NCI-H526 treated with DMSO at 0.1 percent for 48 hours (cell line): ENCODE measurements around the gene SH3BP2.

ENCODE experiments used
- DNase-seq: peaks from one replicate; lab custom pipeline; 2025; lab: John Stamatoyannopoulos, UW

The SH3BP2 gene

DNA sequence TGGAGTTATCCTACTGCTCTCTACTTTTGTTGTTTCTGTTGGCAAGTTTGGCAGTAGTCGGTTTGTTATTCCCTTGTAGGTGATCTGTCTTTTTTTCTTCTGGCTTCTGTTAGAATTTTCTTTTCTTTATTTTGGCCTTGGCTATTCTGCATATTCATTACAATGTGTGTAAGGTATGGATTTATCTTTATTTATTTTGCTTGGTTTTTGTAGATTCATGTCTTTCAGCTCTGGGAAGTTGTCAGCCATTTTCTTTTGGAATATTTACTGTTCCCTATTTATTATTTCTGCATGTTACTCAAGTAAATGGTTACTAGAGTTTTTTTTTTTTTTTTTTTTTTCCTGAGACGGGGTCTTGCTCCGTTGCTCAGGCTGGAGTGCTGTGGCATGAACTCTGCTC lies 63.4 kb downstream of the SH3BP2 start:
- no peak for DNase-seq

DNA sequence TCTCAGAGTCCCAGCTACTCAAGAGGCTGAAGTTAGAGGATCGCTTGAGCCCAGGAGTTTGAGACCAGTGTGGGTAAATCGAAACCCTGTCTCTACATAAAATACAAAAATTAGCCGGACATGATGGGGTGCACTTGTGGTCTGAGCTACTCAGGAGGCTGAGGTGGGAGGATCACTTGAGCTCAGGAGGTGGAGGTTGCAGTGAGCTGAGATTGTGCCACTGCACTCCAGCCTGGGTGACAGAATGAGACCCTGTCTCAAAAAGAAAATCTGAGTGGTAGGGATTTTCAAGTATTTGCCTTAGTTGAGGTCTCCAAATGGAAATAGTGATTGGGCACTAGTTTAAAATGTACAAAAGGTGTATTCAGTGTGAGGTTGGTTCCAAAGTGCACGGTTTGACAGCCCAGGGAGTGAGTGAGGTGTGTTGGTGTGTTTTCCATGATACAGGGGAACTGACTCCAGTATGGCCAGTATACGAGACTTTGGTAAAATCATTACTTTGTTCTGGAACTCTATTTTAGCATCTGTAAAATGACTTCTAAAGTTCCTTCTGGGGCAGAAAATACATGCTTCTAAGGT lies 64.6 kb downstream of the SH3BP2 start:
- no peak for DNase-seq

DNA sequence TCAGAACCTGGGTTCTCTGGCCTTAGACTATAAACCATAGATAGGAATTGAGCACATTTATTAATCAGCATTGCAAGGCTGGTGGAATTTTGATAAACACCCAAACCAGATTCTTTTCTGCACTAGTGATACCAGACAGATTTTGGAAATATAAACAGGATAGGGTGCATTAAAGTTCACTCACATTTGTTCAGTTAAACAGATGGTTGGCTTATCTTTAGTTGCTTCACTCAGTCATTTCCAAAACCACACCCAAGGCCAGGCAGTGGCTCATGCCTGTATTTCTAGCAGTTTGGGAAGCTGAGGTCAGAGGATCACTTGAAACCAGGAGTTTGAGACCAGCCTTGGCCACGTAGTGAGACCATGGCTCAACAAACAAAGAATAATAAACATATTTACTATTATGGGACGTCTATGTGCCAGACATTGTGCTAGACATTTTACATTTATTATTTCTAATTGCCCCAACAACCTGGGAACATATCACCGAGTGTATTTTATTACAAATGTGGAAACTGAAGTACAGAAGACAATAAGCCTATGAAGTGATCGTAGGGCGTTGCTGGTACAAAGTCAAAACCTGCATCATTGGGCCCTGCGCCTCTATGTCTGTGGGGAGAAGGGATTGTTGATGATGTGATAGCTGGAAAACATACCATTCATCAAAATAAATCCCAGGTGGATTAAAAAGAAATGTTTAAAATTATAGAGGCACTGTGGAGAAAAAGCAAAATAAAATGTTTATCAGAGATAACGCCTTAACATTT lies 65.7 kb downstream of the SH3BP2 start:
- DNase-seq = no peak

DNA sequence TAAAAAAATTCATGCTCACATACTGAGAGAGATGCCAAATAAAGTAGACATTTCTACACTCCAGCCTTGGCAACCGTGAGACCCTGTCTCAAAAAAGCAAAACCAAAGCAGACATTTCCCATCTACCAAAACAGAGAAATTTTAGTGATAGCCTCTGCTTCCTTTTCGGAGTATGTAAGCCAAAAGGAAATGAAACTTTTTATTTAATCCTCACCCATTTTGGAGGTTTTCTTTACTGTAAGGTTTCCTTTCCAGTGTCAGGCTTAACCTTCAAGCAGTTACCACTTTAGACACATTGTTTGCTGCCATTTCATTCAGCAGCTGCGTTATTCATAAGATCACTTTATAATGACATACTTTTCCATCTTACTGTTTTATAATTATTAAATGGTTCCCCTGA lies 66.6 kb downstream of the SH3BP2 start:
- DNase-seq = no peak

DNA sequence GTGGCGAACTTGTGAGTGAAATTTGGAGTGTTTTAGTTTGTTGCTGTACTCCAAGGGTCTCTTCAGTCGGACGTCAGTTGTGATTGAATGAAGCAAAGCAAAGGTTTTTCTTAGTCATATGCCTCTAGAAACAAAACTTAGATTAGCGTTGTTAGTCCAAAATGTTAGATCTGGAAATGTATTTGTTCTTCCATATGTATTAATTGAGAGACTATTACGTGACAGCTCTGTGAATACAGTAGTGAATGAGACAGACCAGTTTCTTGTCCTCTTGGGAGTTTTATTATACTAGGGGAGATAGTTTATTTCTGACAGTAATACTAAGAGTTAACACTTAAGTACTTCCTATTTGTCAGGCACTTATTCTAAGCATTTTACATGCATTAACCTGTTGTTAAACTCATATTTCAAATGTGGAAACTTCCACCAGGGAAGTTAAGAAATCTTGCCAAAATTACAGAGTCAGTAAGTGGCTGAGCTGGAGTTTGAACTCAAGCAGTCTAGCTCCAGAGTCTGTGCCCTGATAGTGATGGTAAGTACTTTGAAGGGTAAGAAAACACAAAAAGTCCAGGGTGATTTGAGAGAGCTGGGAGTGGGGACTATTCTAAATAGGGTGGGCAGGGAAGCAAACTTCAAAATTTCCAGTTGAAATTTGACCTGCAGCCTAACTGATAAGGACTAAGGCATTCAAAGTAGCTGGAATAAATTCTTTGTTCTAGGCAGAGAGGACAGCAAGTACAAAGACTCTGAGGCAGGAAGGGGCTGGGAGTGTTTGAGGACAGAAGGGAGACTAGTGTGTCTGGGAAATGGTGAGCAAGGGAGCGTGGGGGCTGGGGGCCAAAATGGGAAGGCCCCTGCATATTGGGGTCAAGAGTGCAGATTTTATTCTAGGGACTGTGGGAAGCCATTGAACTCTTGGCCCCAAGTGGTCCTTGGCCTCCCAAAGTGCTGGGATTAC lies 67.8 kb downstream of the SH3BP2 start:
- peak; percentile 59 for DNase-seq

DNA sequence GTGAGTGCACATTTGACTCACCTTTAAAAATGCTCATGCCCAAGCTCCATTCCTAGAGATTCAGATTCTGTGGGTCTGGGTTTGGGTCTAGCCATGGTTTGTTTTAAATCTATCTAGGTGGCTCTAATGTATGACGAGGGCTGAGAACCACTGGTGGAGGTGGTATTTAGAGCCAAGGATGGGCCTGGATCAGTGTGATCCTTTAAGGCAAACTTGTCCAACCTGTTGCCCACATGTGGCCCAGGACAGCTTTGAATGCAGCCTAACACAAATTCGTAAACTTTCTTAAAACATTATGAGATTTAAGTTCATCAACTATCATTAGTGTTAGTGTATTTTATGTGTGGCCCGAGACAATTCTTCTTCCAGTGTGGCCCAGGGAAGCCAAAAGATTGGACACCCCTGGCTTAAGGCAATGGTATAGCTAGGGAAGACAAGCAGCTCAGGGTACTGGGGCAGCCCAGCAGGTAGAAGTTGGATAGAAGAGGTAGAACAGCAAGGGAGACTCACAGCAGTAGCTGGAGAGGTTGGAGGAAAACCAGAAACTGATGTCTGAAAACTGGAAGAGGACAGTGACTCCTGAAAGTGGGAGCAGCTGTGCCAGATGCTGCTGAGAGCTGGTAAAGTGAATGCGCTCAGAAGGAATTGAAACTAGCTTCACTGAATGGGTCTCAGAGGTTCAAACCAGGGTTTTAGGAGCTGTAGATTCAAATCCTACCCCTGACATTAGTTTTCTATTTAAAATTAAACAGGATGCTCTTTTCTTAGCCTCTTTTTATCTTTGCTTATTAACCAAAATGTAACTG lies 68.9 kb downstream of the SH3BP2 start:
- no peak for DNase-seq

DNA sequence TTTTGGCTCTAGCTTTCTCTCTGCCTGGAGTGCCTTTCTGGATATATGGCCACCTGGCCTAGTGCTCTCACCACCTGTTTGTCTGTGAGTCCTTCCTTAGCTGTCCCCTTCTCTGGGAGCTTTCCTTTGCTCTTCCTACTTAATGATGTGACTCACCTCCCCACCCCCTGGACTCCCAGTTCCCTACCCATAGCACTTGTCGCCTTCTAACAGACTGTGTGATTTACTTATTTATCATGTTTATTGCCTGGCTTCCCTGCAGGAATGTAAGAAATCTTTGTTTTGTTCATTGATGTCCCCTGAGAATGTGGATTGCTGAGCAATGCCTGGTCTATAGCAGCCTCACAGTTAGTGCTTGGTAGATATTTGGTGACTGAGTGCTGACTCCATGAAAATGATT lies 69.6 kb downstream of the SH3BP2 start:
- no peak for DNase-seq

DNA sequence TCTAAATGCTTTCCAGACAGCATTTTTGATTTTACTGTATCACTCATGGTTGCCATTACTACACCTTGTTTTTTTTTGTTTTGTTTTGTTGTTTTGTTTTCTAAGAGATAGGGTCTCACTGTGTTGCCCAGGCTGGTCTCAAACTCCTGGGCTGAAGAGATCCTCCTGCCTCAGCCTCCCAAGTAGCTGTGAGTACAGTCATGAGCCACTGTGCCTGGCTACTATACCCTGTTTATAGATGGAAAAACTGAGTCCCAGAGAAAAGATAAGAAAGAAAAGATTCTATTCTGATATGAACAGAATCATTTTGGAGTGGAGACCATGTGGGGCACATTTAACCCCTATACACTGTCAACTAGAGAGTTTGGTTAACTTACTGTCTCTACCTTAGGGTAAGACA lies 70.8 kb downstream of the SH3BP2 start:
- DNase-seq = no peak

DNA sequence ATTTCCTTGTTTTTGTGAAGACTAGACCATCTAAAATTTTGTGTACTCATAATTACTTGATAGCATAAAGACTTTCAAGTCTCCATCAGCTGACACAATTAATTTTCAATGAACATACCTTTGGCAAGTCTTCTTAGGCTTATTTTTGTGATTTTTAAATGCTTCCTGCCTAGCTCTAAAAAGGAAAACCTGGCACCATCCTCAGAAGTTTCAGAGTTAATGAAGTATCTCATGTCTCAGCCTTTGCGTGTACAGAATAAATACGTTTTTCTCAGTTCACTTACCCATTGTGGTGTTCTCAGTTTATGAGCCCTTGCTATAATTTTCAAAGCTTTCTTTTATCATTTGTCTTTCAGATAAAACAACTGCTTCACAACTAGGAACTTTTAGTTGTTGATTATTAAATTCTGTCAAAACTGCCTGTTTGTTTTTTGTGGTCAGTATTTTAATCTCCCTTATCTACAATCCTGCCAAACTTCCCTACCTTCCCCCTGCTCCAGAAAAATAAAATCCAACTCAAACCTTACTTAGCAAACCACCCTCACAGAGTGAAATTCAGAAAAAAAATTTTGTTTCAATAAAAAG lies 72.4 kb downstream of the SH3BP2 start:
- no peak for DNase-seq

DNA sequence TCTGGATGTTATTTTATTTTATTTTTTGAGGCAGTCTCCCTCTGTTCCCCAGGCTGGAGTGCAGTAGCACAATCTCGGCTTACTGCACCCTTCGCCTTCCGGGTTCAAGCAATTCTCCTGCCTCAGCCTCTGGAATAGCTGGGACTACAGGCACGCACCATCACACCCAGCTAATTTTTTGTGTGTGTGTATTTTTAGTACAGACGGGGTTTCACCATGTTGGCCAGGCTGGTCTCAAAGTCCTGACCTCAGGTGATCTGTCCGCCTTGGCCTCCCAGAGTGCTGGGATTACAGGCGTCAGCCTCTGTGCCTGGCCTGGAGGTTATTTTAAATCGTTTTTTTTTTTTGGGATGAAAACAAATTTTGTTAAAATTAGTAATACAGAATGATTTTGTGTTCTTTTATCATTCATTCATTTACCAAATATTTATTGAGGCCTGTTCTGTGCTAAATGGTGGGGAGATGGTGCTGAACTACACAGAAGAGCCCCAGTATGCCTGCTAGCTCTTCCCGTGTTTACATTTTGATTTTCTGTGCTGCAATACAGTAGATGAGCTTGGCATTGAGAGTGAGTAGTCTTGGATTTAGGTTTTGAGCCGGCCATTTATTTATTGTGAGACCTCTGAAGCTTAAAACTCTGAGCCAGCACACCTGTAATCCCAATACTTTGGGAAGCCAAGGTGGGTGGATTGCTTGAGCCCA lies 73.4 kb downstream of the SH3BP2 start:
- no peak for DNase-seq

DNA sequence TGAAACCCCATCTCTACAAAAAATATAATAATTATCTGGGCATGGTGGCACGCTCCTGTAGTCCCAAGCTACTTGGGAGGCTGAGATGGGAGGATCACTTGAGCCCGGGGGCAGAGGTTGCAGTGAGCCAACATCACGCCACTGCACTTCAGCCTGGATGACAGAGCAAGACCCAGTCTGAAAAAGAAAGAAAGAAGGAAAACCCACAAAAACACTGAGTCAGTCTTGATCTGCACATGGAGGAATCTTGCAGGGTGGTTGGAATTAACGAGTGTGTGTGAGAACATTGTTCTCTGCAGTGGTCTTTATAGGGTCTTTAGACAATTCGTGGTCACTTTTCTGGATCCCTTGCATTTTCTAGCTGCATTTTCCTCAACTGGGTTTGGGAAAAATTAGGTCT lies 74.0 kb downstream of the SH3BP2 start:
- DNase-seq = no peak

DNA sequence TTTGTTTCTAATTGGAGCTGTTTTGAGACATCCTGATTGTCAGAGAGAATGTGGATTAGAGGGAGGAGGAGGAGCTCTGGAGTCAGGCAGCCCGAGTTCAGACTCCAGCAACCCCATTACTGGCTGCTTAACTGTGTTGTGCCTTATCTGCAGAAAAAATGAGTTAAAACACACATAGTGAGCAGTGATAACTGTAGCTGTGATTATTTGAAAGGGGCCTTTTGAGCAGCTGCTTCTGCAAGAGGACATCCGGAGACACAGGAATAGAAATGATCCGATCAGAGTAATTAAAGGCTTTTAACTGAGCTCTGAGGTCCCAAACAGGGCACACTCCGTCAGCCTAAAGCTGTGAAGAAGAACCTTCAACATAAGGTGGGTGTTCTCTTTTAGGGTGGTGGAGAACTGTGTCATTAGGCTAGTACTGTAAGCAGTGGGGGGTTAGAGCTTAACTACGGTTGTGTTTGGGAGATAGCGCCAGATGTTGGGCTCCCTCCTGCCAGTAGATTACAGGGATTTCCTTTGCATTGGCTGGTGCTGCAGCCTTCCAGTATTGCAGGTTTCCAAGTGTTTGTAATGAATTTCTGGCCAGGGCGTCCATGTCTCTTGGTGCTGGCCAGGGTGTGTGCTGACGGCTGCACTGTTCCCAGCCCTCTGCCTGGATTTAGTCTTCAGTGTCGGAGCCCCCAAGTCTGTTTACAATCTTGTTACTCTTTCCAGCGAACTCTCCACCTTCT lies 75.0 kb downstream of the SH3BP2 start:
- DNase-seq = no peak

DNA sequence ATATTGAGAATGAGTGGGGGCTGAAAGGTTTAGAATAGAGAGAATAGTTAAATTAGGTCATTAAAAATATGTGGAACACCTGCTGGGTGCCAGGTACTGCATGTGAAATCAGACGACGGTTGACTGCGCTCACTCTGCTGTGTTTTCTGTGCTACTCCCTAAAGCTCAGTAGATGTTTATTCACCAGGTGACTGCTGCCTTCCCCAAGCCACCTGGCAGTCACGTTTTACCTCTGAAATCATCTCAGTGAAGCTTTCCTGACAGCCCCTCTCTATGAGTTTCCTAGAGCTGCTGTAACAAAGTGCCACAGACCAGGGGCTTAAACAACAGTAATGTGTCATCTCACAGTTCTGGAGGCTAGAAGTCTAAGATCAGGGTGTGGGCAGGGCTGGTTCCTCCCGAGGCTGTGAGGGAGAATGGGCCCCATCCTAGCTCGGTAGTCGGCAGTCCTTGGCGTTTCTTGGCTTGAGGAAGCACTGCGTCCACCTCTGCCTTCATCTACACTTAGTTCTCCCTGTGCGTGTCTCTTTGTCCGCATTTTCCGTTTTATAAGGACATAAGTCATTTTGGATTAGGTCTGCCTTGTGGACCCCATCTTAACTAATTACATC lies 76.1 kb downstream of the SH3BP2 start:
- peak; percentile 94 for DNase-seq

DNA sequence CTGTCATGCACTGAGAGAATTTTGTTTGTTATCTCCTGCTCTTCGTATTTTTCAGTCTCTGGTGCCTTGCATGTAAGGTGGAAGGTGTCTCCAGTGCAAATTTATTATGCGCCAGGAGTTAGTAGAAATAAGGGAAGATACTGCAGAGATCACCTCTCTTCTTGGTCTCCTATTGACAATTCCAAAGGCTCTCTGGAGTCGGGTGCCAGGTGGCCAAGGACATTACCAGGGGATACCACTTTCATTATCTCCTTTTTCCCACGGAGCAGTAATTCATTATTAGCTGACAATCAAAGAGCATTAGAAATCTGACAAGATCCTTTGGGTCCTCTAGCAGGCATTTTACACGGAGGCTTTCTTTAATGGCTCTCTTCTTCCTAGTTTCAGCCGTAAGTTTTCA lies 76.8 kb downstream of the SH3BP2 start:
- no peak for DNase-seq

DNA sequence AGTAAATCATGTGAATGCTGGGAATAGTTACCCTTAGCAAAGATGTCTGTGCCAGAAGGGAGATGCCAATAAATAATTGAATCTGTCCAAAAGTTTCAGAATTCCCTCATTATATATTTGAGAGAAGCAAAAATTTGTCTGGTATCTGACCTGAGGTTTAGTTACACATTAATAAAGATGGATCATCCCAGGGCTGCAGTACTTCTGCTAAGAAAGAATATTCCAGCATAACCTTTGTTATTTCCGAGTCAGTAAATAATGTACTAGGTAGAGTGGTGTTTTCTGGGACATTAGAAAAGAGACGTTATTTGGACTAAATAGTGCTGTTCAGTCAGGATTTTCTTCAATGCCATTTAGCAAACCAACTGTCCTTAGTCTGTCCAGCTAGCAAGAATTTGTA lies 77.2 kb downstream of the SH3BP2 start:
- DNase-seq = no peak

DNA sequence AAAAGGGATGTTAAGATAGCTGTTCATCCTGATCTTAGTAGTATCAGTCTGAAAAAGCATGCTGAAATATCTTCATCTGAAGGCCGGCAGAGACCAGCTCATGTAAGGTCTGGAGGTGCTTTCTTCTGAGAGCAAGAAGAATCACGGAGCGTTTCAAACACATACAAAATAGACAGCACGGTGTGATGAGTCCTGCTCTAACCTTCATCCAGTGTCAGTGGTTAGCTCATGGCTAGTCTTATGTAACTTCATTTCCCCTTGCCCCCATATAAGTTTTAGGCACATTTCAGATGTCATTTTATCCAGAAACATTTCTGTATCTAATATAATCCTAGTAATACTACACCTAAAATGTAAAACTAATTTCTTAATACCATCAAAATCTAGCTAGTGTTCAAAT lies 78.6 kb downstream of the SH3BP2 start:
- DNase-seq = no peak

DNA sequence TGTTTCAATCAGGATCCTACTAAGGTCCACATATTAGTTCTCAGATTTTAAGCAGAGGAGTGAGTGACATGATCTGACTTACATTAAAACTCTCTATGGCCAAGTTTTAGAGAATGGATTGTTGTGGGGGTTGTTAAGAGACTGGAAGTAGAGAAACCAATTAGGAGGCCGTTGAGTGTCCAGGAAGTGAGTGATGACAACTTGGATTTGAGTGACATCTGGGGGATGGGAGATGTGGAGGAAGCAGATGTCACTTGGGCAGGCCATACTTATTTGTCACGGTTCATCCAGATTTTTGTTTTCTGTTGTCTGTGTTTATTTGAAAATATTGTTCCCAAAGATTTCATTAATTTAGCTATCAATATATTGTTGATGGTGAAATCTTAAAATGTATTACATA lies 79.0 kb downstream of the SH3BP2 start:
- DNase-seq = no peak

DNA sequence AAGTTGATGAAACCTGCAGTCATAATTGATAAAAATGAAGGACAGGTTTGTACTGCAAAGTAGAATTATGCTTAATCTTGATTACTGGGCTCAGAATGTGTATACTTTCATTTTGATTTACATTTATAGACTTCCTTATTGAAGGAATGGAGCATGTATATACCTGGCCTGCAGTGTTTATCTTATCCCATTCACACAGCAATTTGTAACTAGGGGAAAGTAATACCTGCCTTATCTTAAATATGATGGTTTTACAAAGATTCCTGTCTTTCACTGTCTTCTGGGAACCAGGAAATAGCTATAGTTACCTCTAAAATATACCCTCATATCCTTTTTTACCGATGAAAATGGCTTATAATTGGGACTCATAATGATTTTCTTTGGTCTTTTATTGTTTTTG lies 80.4 kb downstream of the SH3BP2 start:
- no peak for DNase-seq

DNA sequence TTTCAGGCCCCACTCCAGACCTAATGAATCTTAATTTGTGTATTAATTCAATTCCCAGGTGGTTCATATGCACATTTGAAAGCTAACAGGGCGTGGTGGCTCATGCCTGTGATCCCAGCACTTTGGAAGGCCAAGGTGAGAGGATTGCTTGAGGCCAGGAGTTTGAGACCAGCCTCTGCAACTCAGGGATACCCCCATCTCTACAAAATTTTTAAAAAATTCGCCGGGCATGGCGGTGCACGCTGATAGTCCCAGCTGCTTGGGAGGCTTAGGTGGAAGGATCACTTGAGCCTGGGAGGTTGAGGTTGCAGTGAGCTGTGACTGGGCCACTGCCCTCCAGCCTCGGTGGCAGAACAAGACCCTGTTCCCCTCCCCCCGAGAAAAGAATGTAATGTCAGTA lies 82.0 kb downstream of the SH3BP2 start:
- peak; percentile 27 for DNase-seq

DNA sequence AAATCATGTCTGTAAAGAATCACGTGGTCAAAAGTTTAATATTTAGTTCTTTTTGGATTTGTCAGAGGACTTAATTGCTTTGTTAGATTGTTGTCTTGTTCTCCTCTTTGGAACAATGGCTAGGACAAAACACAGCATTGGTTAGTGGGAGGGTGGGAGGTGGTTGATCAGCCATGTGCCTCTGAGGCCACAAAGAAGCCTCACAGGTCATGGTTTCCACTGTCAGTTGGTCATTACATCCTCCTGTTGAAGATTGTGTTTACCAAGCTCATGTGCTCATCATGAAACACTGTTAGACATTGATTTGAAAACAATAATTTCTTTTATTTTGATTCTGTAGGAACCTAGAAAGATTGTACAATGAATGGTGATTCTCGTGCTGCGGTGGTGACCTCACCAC lies 82.7 kb downstream of the SH3BP2 start:
- DNase-seq = no peak
